HG03039 (cell line): Measurements from ENCODE around the gene MEF2C.

Experiments used
- ATAC-seq: cut with Tn5 transposase; IDR thresholded peaks from one replicate; pipeline ENCODE4 v1.9.1; 2021; ENCODE audit warnings: mild to moderate bottlenecking, moderate library complexity; ENCODE audit not compliant: unreplicated experiment

Gene MEF2C

GRCh38 chr5:88833371-88834130, 49.4 kb downstream of the MEF2C start:
- ATAC-seq = no peak

GRCh38 chr5:88831816-88832215, 51.2 kb downstream of the MEF2C start:
- no peak for ATAC-seq

GRCh38 chr5:88830567-88830966, 52.4 kb downstream of the MEF2C start:
- no peak for ATAC-seq

GRCh38 chr5:88829775-88830174, 53.2 kb downstream of the MEF2C start:
- no peak for ATAC-seq

- no peak for ATAC-seq
Observed at GRCh38 chr5:88829054-88829453, 53.9 kb downstream of the MEF2C start.

GRCh38 chr5:88827997-88828396, 55.0 kb downstream of the MEF2C start:
- ATAC-seq = no peak

GRCh38 chr5:88826646-88827585, 56.1 kb downstream of the MEF2C start:
- peak; percentile 69 for ATAC-seq

- ATAC-seq = no peak
Observed at GRCh38 chr5:88825584-88826315, 57.2 kb downstream of the MEF2C start.

- no peak for ATAC-seq
Observed at GRCh38 chr5:88824892-88825583, 57.9 kb downstream of the MEF2C start.

GRCh38 chr5:88824141-88824540, 58.8 kb downstream of the MEF2C start:
- ATAC-seq = no peak

- no peak for ATAC-seq
Observed at GRCh38 chr5:88823201-88823600, 59.8 kb downstream of the MEF2C start.

GRCh38 chr5:88821161-88821560, 61.8 kb downstream of the MEF2C start:
- ATAC-seq = no peak

GRCh38 chr5:88820581-88820980, 62.4 kb downstream of the MEF2C start:
- no peak for ATAC-seq

GRCh38 chr5:88819301-88819999, 63.5 kb downstream of the MEF2C start:
- ATAC-seq = no peak

- no peak for ATAC-seq
Observed at GRCh38 chr5:88818296-88818695, 64.7 kb downstream of the MEF2C start.

GRCh38 chr5:88816195-88816594, 66.8 kb downstream of the MEF2C start:
- ATAC-seq = no peak

GRCh38 chr5:88815050-88815789, 67.8 kb downstream of the MEF2C start:
- no peak for ATAC-seq

GRCh38 chr5:88813805-88814575, 69.0 kb downstream of the MEF2C start:
- ATAC-seq = no peak

GRCh38 chr5:88813244-88813643, 69.7 kb downstream of the MEF2C start:
- no peak for ATAC-seq
